HepG2 (cell line): ENCODE results near the gene SOST. TPM values are rescaled to one million over a fixed set of nuclear protein-coding genes. Genes with fewer than 3 reads are reported as not detected.

ENCODE experiments used
- EP300 ChIP-seq, 3 experiments: sonication (generic) in 1 of 3; formaldehyde crosslinking in 1 of 3; IDR thresholded peaks; 2 replicates each; pipeline versions ENCODE4 v1.5.1 to v1.6.1; 2011 to 2020; ENCODE audit warnings: low read depth in 2 of 3, low read length in 2 of 3, borderline replicate concordance in 1 of 3, improper control_type of control experiment in 1 of 3, mild to moderate bottlenecking in 1 of 3, missing genetic modification reagents in 1 of 3, moderate library complexity in 1 of 3
- FLYWCH1 ChIP-seq: sonication (generic); formaldehyde crosslinking; IDR thresholded peaks from 2 replicates; pipeline ENCODE4 v1.8.1; 2023; ENCODE audit warnings: mild to moderate bottlenecking, missing genetic modification reagents
- MLLT10 ChIP-seq: sonication (generic); formaldehyde crosslinking; IDR thresholded peaks from 2 replicates; pipeline ENCODE4 v1.4.0; 2020; ENCODE audit warnings: missing genetic modification reagents
- NR2F2 ChIP-seq: IDR thresholded peaks from 2 replicates; pipeline ENCODE4 v1.6.1; 2012; ENCODE audit warnings: low read depth, inconsistent platforms, borderline replicate concordance
- TCF12 ChIP-seq, 2 experiments: fragments of 450-650 bp in 1 of 2; sonication (generic) in 1 of 2; formaldehyde crosslinking in 1 of 2; IDR thresholded peaks; 2 replicates each; pipeline versions ENCODE4 v1.6.1 to v1.8.0; 2017 to 2022; ENCODE audit warnings: antibody characterized with exemption in 1 of 2, mild to moderate bottlenecking in 1 of 2, missing genetic modification reagents in 1 of 2, moderate library complexity in 1 of 2
- YEATS4 ChIP-seq: sonication (generic); formaldehyde crosslinking; IDR thresholded peaks from 2 replicates; pipeline ENCODE4 v1.4.0; 2020; ENCODE audit warnings: missing genetic modification reagents, borderline replicate concordance
- ZBTB37 ChIP-seq: sonication (generic); formaldehyde crosslinking; IDR thresholded peaks from 2 replicates; pipeline ENCODE4 v1.4.0; 2020; ENCODE audit warnings: mild to moderate bottlenecking, missing genetic modification reagents
- ZBTB4 ChIP-seq: sonication (generic); formaldehyde crosslinking; IDR thresholded peaks from 2 replicates; pipeline ENCODE4 v1.4.0; 2020; ENCODE audit warnings: missing genetic modification reagents, mild to moderate bottlenecking, borderline replicate concordance
- ZFX ChIP-seq: sonication (generic); formaldehyde crosslinking; IDR thresholded peaks from 2 replicates; pipeline ENCODE4 v1.4.0; 2020; ENCODE audit warnings: mild to moderate bottlenecking, low read depth, missing genetic modification reagents, moderate library complexity
- ZNF329 ChIP-seq: sonication (generic); formaldehyde crosslinking; IDR thresholded peaks from 2 replicates; pipeline ENCODE4 v1.9.0; 2021; ENCODE audit warnings: low read depth, mild to moderate bottlenecking, missing genetic modification reagents
- ZNF432 ChIP-seq: sonication (generic); formaldehyde crosslinking; IDR thresholded peaks from 2 replicates; pipeline ENCODE4 v1.5.0; 2020; ENCODE audit warnings: missing genetic modification reagents, mild to moderate bottlenecking, borderline replicate concordance
- ZNF563 ChIP-seq: sonication (generic); formaldehyde crosslinking; IDR thresholded peaks from 2 replicates; pipeline ENCODE4 v1.8.0; 2022; ENCODE audit warnings: mild to moderate bottlenecking, moderate library complexity, missing genetic modification reagents
- ZNF572 ChIP-seq: sonication (generic); formaldehyde crosslinking; IDR thresholded peaks from 2 replicates; pipeline ENCODE4 v1.5.1; 2020; ENCODE audit warnings: mild to moderate bottlenecking, missing genetic modification reagents
- ZNF687 ChIP-seq: sonication (generic); formaldehyde crosslinking; IDR thresholded peaks from 2 replicates; pipeline ENCODE4 v1.5.1; 2020; ENCODE audit warnings: mild to moderate bottlenecking, missing genetic modification reagents, moderate library complexity
- polyA plus RNA-seq, 8 experiments: library from polyadenylated mRNA; depleted of rRNA in 3 of 8; stranded (reverse) in 7 of 8; unstranded in 1 of 8; fragments of >200 nt; fragmentation: Illumina TruSeq in 4 of 8; extraction: Trizol in 4 of 8; gene quantifications; 2 replicates each; pipeline versions ENCODE4 v1.2.1 to v1.2.3, GENCODE V29; 2011 to 2016; ENCODE audit warnings: low read depth in 4 of 8, missing spikeins in 1 of 8, mixed read lengths in 1 of 8; ENCODE audit not compliant: insufficient read depth in 1 of 8
- total RNA-seq, 5 experiments: library from RNA; depleted of rRNA; stranded (reverse); fragments of >200 nt; fragmentation: Illumina TruSeq; extraction: Trizol; gene quantifications; 2 replicates each; pipeline ENCODE4 v1.2.3, GENCODE V29; 2016; ENCODE audit warnings: low read depth in 1 of 5
- TF ChIP-seq, protein P1 (sequence below): sonication (generic); formaldehyde crosslinking; IDR thresholded peaks from 2 replicates; pipeline ENCODE4 v1.8.0; 2022; ENCODE audit warnings: mild to moderate bottlenecking, missing genetic modification reagents, moderate library complexity
- TF ChIP-seq, protein P2 (sequence below): sonication (generic); formaldehyde crosslinking; IDR thresholded peaks from 2 replicates; pipeline ENCODE4 v1.5.1; 2020; ENCODE audit warnings: missing genetic modification reagents, mild to moderate bottlenecking, borderline replicate concordance

Gene SOST
- total and polyA plus RNA-seq, 2 of the 13 experiments (the other 11 are each of a cell fraction or from before 2014, with no cell fraction given), result not detected

GRCh38 chr17:43755389-43755875 lies 3.2 kb downstream of the SOST start (continued):
- TF ChIP-seq ZBTB4 (CRISPR knock-in tag) (no peak), ZFX (CRISPR knock-in tag) (peak; percentile 59), MLLT10 (no peak), EP300 (IDR thresholded peaks at IDR 0.05; ENCODE audit: low read depth in 2 of 2, low read length in 2 of 2) (no peak), EP300 (CRISPR knock-in tag; IDR thresholded peaks at IDR 0.05; ENCODE audit: borderline replicate concordance) (no peak), NR2F2 (no peak), YEATS4 (CRISPR knock-in tag) (no peak), ZBTB37 (no peak), ZNF329 (no peak; the same call in 1 of the 2 replicates), ZNF432 (no peak), TCF12 (IDR thresholded peaks at IDR 0.05) (no peak), TCF12 (CRISPR knock-in tag; IDR thresholded peaks at IDR 0.05) (no peak), ZNF563 (CRISPR knock-in tag) (peak; percentile 68; the same call in 1 of the 2 replicates), FLYWCH1 (CRISPR knock-in tag) (no peak), ZNF572 (CRISPR knock-in tag) (no peak), ZNF687 (CRISPR knock-in tag) (peak; percentile 92)
- TF ChIP-seq, protein P1, sequence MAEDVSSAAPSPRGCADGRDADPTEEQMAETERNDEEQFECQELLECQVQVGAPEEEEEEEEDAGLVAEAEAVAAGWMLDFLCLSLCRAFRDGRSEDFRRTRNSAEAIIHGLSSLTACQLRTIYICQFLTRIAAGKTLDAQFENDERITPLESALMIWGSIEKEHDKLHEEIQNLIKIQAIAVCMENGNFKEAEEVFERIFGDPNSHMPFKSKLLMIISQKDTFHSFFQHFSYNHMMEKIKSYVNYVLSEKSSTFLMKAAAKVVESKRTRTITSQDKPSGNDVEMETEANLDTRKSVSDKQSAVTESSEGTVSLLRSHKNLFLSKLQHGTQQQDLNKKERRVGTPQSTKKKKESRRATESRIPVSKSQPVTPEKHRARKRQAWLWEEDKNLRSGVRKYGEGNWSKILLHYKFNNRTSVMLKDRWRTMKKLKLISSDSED (CRISPR knock-in tag), result no peak
- TF ChIP-seq, protein P2, sequence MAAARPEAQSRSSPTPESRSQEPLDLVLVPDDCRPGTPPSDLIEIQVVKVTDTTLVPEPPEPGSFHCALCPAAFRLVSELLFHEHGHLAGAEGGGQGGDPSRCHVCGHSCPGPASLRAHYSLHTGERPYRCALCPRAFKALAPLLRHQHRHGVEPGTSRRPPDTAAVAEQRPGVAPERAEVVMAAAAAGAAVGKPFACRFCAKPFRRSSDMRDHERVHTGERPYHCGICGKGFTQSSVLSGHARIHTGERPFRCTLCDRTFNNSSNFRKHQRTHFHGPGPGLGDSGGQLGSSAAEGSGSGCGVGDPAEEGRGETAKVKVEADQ, result no peak
